ENCODE data around the gene PDXP. TPM values are rescaled to one million over a fixed set of nuclear protein-coding genes. Genes with fewer than 3 reads are reported as not detected.
A peak's percentile ranks its signal among the peaks of the same experiment; 100 is the strongest.

Gene PDXP
- total RNA-seq, 1 donor from 2014 or later, result 13.3 TPM

DNA sequence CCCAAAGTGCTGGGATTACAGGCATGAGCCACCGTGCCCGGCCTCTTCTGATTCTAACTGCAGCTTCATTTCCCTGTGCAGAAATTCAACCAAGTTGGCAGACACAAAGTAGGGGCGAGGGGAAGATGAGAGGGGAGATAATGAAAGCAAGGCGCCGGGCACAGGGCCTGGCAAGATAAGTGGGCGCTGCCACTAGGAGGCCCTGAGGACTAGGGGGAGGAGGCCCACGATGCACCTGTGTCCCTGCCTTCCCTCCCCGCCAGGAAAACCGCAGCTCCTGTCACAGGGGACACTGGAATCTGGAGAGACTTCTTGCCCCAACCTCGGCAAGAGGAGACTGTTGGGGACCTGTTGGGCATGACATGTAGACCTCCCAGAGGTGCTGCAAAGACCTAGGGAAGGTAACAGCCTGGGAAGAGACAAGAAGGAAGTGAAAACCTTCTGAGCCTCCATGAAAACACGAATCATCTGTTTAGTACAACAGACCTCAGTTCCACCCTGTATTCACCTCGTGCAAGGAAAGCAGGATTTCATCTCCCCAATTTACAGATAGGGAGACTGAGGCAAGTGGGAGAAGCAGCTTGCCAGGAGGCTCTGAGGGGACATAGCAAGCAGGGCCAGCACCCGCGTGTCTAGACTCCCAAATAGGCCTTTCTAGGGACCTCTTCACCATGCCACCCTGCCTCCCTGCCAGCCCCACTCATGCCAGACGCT lies 13.8 kb downstream of the PDXP start:
- TF ChIP-seq, protein P1, sequence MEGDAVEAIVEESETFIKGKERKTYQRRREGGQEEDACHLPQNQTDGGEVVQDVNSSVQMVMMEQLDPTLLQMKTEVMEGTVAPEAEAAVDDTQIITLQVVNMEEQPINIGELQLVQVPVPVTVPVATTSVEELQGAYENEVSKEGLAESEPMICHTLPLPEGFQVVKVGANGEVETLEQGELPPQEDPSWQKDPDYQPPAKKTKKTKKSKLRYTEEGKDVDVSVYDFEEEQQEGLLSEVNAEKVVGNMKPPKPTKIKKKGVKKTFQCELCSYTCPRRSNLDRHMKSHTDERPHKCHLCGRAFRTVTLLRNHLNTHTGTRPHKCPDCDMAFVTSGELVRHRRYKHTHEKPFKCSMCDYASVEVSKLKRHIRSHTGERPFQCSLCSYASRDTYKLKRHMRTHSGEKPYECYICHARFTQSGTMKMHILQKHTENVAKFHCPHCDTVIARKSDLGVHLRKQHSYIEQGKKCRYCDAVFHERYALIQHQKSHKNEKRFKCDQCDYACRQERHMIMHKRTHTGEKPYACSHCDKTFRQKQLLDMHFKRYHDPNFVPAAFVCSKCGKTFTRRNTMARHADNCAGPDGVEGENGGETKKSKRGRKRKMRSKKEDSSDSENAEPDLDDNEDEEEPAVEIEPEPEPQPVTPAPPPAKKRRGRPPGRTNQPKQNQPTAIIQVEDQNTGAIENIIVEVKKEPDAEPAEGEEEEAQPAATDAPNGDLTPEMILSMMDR (IDR thresholded peaks at IDR 0.05; ENCODE audit: insufficient read depth, low read length, poor library complexity, severe bottlenecking), result no peak
- H3K27me3 ChIP-seq (ENCODE audit: control insufficient read depth, insufficient read depth, low read length), result no peaks in the 10 kb centered on the region
- H3K36me3 ChIP-seq (ENCODE audit: control insufficient read depth, insufficient read depth, low read length), result no peaks in the 10 kb centered on the region
- no peak overlapping the region for H3K4me3 ChIP-seq (ENCODE audit: low read depth, low read length)
- no peak for DNase-seq (ENCODE audit: low read depth)

DNA sequence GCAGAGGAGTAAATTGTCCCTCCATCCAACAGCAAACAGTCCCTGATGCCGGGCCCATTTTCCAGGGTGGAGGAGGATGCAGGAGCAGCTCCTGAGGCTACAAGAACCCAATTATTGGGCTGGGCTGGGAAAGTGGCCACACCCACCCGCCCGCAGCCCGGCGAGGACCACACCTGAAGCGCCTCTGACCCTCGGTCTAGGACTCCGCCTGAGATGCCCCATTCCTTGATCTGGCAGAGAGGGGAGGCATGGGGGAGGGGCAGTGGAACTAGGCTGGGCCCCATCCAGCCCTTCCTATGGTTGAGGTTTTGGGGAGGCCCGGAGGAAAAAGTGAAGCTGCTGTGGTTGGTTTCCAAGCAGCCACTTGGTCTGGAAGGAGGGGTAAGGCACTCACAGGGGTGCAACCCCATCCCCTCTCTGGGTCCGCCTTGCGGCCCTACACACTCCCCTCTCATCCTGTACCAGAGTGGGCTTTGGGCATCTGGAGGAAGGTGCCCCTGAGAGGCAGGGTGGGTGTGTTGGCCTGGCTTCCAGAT lies 14.5 kb downstream of the PDXP start:
- Histone ChIP-seq H3K27me3 (ENCODE audit: control insufficient read depth, insufficient read depth, low read length) (no peaks in the 10 kb centered on the region), H3K36me3 (ENCODE audit: control insufficient read depth, insufficient read depth, low read length) (no peaks in the 10 kb centered on the region), H3K4me3 (ENCODE audit: low read depth, low read length) (no peak overlapping the region)
- DNase-seq (ENCODE audit: low read depth), result no peak
- TF ChIP-seq, protein P1 (IDR thresholded peaks at IDR 0.05; ENCODE audit: insufficient read depth, low read length, poor library complexity, severe bottlenecking), result no peak

DNA sequence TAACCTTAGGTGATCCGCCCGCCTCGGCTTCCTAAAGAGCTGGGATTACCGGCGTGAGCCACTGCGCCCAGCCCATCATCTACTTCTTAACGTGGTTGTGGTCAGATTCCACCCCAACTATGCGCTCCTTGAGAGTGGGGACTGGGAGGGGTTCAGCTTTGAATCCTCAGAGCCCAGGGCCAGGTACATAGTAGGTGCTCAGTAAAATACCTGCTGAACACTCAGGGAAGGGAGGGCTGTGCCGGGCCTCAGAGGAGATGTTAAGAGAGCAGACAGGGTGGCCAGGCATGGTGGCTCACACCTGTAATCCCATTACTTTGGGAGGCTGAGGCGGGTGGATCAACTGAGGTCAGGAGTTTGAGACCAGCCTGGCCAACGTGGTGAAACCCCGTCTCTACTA lies 15.7 kb downstream of the PDXP start:
- TF ChIP-seq, protein P1 (IDR thresholded peaks at IDR 0.05; ENCODE audit: insufficient read depth, low read length, poor library complexity, severe bottlenecking), result no peak
- H3K4me3 ChIP-seq (ENCODE audit: low read depth, low read length), result no peak overlapping the region
- H3K27me3 ChIP-seq (ENCODE audit: control insufficient read depth, insufficient read depth, low read length), result no peaks in the 10 kb centered on the region
- peaks cover 2% of the 10 kb centered on the region for H3K36me3 ChIP-seq (ENCODE audit: control insufficient read depth, insufficient read depth, low read length)
- no peak for DNase-seq (ENCODE audit: low read depth)

DNA sequence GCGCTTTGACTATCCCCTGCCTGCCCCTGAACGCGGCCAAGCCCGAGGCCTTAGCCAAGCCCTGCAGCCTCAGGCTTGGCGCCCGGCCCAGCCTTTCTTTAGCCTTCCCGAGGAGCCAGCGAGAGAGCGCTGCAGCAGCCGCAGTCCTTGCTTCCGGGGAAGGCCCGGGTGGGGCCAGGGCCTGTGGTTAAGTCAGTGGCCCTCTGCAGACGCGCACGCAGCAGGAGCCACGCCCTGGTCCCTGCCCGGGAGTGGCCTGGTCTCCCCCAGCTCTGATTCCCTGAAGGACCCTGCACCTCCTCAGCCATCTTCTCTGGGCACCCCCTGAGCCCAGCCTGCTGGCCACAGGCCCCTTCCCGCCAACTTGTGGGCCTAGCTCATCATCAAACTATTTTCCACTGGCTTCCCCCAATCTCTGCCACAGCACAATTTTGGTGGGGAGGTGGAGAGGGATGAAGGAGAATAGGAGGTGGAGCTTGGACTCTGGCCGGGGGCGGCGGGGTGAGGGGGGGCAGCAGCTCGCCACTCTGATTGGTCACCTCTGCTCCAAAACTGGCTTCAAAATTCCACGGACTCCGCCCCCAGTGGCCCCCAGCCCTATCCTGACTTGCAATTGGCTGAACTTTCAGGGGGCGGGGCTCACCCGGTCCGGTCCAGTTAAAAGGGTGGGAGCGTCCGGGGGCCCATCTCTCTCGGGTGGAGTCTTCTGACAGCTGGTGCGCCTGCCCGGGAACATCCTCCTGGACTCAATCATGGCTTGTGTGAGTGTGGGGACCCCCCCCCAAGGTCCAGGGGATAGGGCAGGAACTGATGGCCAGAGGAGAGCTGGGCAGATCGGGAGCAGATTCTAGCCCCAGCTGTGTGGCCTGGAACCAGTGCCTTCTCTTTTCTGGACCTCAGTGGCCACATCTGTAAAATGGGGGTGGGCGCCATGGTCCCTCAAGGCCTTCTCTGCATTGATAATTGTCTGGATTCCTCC lies 16.7 kb downstream of the PDXP start, which contains the start of gene LGALS1:
LGALS1 (plus strand) TSS at position 686 of the 979 bp plus-strand sequence; CDS start at position 753, 67 bp downstream.
- TF ChIP-seq, protein P1 (IDR thresholded peaks at IDR 0.05; ENCODE audit: insufficient read depth, low read length, poor library complexity, severe bottlenecking), result peak; percentile 22
- peak; percentile 79 for DNase-seq (ENCODE audit: low read depth)
- H3K4me3 ChIP-seq (ENCODE audit: low read depth, low read length), result peak within 1 kb of the TSS; percentile 50
- H3K27me3 ChIP-seq (ENCODE audit: control insufficient read depth, insufficient read depth, low read length), result no peaks in the 10 kb centered on the region
- H3K36me3 ChIP-seq (ENCODE audit: control insufficient read depth, insufficient read depth, low read length), result peaks cover 2% of the 10 kb centered on the region

DNA sequence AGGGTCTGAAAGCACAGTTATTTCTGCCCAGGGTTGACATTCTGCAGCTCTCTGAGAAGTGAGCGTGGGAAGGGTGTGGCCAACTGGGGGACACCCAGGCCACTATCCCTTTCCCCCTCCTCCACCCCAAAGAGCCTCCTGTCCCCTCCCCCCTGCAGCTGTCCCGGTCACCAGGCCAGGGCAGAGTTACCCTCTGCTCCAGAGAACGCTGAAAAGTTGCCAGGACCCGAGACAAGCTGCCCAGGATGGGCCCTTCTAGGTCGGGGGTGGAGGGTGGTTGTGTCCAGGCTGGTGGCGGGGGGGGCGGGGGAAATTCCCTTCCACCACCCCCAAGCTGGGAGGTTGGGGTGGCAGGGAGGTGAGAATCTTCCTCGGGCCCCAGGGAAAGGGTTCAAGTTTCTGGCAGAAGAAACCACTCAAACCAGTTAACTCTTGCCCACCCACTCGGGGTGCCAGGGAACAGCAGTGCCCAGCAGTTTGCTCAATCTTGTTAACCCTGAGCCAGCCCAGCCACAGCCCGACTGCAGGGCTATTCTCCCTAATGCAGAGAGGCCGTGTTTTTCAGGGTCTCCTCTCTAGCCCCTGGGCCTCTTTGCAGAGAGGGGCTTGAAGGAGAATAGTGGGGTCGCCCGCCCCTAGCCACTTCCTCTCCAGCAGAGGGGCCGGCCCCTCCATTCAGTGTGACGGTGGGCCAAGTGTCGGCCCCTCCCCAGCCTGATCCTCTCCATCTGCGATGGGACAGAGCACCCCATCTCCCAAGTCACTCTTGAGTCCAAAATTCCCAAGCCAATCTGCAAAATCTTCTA lies 17.6 kb downstream of the PDXP start:
- TF ChIP-seq, protein P1 (IDR thresholded peaks at IDR 0.05; ENCODE audit: insufficient read depth, low read length, poor library complexity, severe bottlenecking), result no peak
- no peak for DNase-seq (ENCODE audit: low read depth)
- H3K36me3 ChIP-seq (ENCODE audit: control insufficient read depth, insufficient read depth, low read length), result peaks cover 2% of the 10 kb centered on the region
- H3K27me3 ChIP-seq (ENCODE audit: control insufficient read depth, insufficient read depth, low read length), result no peaks in the 10 kb centered on the region
- H3K4me3 ChIP-seq (ENCODE audit: low read depth, low read length), result peak overlapping the region; percentile 50
